Measurements from ENCODE around the gene SCNM1.

The SCNM1 gene, protein sequence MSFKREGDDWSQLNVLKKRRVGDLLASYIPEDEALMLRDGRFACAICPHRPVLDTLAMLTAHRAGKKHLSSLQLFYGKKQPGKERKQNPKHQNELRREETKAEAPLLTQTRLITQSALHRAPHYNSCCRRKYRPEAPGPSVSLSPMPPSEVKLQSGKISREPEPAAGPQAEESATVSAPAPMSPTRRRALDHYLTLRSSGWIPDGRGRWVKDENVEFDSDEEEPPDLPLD

GRCh38 chr1:151165738-151166504 is at the start of gene SCNM1, which contains the start of gene LYSMD1:
TSS of gene SCNM1 (plus strand) at chr1:151166144. CDS start at chr1:151166153, 9 bp downstream.
TSS of gene LYSMD1 (minus strand) at chr1:151165902. CDS start at chr1:151165258, 644 bp downstream.
- peak; percentile 83 for DNase-seq

DNA sequence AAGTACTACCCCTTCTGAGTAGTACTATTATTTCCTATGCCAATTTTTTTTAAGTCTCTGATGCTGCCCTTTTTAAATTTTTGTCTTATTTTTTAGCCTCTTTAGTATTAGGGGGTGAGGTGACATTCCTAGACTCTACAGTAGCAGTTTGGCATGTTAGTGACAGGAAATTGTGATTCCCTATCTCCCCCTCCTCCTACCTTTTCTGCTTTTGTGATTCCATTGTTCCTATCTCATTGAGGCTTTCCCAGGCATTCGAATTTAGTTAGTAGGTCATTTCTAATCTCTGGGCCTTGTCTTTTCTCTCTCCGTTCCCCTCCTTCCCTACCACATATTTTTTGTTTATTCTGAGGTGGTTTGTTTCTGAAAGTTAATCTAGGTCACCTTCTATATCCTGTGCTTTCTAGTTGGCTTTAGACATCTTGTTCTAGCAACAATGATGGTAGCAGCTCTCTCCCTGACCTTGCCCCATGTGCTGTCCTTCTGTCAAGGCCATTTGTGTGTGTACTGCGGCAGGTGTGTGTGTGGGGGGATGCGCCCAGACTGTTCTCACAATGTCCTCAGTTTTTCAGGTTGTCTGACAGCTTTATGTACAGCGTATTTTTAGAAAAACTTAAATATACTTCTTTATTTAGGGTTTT is 41.1 kb upstream of the SCNM1 start:
- DNase-seq = no peak

- DNase-seq = no peak
These were observed 37.1 kb upstream of the SCNM1 start for GRCh38 chr1:151128800-151129199.

GRCh38 chr1:151130987-151131586 is 34.9 kb upstream of the SCNM1 start:
- DNase-seq = peak; percentile 69

DNA sequence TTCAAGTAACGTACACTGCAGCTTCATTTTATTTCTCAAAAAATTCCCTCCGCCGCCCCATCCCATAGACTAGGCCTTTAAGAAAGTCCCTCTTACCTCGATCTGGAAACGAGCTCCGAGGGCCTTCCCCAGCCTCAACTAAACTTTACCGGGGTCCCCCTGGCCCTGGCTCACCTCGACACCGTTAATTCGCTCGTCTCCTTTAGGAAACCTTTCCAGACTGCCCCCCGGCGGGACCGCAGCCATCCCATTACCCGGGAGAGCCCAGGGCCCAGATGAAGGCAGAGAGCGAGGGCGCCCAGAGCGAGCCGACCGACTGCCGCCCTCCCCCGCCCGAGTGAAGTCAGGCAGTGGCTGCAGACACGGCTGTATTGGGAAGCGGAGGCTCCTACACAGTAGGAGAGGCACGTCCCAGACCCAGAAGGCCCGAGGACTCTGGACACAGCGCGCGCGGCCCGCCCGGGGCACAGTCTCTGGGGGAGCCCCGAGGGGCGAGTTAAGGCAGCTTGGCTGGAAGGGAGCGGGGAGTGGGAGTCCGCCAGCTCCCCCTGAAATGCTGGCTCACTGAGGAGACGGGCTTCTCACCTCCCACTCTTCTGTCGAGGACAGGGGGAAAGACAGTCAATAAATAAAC is 34.1 kb upstream of the SCNM1 start:
- no peak for DNase-seq

DNA sequence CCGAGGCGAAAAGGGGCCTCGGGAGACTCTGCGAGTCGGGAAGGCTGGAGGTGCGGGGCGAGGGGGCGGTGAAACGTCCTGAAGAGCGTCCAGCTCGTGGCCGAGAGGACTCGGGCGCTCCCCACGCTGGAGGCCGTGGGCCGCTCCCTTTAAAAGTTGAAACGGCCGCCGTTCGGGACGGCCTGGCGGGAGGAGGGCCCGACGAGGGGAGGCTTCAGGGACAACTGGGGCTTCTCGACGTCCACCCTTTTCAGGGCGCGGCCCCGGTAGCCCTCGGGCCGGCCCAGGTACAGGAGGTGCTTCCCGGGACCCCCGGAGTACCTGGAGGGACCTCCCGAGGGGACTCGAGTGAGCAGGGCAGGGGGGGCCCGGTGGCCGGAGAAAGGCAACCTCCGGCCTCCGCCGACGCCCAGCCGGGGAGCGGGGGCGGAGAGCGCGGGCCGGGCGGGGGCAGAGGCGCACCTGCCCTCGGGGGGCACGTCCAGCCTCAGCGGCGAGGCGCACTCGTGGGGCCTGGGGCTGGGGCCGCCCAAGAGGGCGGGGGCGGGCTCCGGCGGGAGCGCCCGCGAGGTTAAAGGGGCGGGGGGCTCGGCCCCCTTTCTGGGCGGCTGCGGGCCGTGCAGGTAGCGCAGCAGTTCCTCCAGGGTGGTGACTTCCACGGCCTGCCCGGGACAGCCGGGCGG is 33.5 kb upstream of the SCNM1 start:
- no peak for DNase-seq

DNA sequence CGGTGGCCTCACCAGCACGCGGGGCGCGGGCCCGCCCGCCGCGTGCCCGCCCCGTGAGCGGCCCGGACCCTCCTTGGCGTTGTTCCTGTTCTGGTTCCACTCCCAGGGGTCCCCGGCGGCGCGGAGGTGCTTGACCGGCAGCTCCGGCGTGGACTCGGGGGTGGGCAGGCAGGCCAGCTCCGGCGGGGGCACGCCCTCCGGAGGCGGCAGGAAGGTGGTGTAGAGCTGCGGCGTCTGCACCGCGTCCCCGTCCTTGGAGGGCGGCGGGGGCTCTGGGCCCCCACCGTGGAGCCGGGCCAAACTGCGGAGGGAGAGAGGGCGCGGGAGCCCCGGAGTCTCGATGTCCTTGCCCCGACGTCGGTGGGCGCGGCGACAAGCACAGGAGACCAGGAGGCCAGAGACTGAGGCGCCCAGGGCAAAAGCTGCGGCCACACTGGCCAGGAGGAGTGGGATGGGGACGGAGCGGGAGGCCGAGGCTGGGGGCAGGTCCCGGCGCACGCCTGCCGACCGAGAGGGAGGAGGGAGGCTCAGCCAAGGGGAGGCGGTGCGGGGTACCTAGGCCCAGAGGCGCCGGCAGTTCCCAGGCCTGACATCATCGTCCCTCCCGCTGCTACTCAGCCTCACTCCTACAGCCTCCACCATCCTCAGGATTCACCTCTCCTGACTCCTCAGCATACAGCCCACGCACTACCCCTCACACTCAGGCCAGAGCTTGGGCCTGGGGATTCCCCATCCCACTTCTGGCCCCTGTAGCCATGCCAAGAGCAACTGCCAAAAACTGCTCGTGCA is 32.7 kb upstream of the SCNM1 start:
- no peak for DNase-seq

GRCh38 chr1:151134396-151134795 is 31.5 kb upstream of the SCNM1 start:
- DNase-seq = no peak

DNA sequence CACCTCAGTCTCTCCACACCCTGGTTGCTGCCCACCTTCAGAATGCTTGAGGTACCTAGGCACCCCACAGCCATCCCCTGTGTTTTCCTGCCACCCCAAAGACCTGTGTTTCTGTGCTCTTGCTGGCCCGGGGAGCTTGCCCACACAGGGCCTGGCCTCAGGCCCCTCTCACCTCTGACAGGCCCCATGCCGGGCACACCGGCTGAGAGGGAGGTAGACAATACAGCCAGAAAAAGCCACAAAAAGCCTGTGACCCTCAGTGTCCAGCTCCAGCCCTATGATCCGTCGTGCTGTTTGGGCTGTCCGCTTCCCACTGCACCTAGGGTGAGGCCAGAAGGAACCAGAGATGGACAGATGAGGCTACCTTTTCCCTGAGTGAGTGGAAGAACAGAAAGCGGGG is 31.0 kb upstream of the SCNM1 start:
- DNase-seq = no peak

DNA sequence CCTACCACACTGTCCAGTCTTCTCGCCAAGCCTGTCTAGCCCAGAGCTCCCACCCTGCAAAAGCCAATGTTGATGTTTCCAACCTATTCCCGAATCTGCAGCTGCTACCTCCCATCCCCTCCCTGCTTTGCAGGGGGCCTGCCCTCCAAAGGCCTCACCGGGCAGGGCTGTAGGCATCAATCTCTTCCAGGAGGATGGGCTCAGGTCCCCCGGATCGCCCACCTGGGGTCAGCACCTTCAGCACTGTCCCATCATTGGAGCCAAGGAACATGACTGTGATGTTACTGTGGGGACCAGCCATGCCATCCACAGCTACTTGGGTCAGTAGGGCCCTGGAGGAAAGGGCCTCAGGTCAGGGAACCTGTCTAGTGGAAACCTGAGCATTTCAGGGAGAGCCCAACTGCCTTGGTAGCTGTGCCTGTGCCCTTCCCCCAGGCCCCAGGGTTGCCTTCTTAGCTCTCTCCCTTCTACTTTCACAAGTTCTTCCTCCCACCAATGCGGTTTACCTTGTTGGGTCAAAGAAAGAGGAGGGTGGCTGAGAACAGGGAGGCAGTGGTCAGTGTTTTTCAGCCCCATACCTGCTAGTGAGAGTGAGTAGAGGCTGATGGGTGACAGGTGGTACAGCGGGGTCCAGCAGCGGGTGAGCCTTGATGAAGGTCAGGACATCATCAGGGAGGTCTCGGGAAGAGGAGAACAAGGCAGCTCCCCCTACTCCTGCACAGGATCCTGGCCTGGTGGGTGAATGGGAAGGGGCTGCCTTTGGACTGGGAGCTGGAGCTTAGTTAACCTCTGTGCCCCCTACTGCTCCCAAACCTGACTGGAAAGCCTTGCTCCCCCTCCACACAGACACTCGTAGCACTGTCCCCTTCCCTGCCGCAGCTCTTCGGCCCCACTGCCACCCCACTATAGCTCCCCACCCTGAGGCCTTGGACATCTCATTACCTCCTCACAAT is 30.2 kb upstream of the SCNM1 start:
- no peak for DNase-seq

- DNase-seq = no peak
These were observed 28.2 kb upstream of the SCNM1 start for GRCh38 chr1:151137789-151138188.

DNA sequence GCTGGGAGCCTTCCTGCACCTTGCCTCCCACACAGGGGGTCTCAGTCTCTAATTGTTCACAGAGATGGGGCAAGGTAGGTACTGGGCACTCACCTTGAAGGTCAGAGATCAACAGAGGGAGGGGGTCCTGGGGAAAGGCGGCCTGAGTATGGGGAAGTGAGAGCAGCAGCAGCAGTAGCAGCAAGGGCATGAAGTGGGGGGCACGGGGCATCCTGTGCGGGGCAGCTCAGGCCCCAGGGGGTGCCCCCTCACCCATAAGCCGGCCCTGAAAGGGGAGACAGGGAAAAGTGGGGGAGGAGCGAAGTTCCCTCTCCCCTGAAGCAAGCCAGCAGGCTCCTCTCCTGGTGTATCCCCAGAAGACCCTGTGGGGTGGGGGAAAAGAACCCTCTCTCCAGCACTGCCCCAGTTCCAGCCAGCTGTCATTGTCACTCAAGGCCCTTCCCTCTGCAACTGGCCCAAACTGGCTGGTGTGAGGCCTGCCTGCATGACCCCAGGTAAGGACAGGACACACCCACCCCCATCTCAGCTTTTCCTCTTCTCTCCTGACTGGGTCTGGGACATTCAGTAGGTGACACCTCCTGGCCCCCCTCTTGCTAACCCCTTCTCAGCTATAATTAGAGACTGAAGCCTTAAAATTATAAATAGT is 23.4 kb upstream of the SCNM1 start:
- no peak for DNase-seq

DNA sequence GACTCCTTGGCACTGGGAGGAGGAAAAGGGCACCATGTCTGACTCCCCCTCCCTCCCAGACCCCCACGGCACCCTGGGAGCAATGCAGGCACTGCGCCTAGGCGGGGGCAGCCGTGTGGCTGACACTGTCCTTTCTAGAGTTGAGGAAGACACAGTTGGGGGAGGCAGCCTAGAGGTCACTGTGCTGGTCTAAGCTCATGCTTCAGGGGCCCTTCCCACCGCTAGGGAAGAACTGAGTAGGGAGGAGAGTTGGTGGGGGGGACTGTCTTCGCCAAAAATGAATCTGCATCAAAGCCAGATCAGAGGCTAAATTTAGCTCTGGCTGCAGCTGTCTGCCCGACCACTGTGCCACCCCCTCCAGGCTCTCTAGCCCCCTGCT is 22.9 kb upstream of the SCNM1 start:
- DNase-seq = no peak

- no peak for DNase-seq
These were observed 22.0 kb upstream of the SCNM1 start for GRCh38 chr1:151143986-151144385.

GRCh38 chr1:151144474-151145303 is 21.3 kb upstream of the SCNM1 start:
- DNase-seq = no peak

GRCh38 chr1:151145304-151146071 is 20.5 kb upstream of the SCNM1 start:
- no peak for DNase-seq

- DNase-seq = no peak
These were observed 19.9 kb upstream of the SCNM1 start for GRCh38 chr1:151146072-151146411.

DNA sequence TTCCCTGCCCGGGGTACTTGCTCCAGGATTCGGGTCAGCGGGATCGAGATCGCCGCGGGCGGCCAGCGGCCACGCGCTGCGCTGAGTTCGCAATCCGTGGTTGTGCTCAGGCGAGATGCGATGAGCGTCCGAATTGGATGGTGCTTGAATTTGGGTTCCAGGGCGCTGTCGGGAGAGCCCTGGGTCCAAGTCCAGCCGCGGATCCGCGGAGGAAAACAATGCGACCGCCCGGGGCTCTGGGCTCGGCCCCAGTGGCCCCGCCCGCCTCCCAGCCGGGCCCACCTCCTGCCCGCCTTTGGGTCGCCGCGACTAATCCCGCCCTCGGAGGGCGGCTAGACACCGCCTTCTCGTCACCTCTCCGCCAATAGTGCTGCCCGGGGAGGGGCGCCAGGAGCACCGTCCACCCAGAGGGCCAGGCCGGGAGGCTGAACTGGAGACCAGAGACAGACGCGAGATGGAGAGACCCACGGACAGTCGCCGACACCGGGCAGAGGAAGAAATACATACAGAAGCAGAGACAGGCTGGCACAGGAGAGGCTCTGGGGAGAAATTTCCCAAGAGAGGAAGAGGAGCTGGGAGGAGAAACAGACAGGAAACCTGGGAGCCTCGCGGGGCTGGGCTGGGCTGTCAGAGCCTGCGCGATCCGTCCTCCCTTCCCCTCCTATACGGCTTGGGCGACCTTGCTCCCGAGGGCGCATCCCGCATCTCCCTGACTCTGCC is 19.4 kb upstream of the SCNM1 start, which contains the start of gene SEMA6C:
SEMA6C (minus strand) TSS at position 220 of the 720 bp plus-strand sequence. CDS start 4,010 bp downstream, outside the sequence.
- DNase-seq = peak; percentile 59
